Endothelial cell of umbilical vein (primary cell): ENCODE data around the gene DOCK1.

Experiments used
- CTCF ChIP-seq, 2 donors: IDR thresholded peaks; 1 replicate in 1 of 2; 2 replicates in 1 of 2; pipeline ENCODE4 v1.5.1; 2011; ENCODE audit warnings: low read length in 2 of 2, mild to moderate bottlenecking in 2 of 2, moderate library complexity in 2 of 2, control low read depth in 1 of 2, inconsistent platforms in 1 of 2, low read depth in 1 of 2; ENCODE audit not compliant: insufficient read depth in 1 of 2; ENCODE audit errors: extremely low read depth in 1 of 2
- JUN ChIP-seq: IDR thresholded peaks from 2 replicates; pipeline ENCODE4 v1.6.1; 2011; ENCODE audit warnings: borderline replicate concordance, low read depth; ENCODE audit not compliant: insufficient read length, insufficient read depth
- POLR2A ChIP-seq: IDR thresholded peaks from 2 replicates; pipeline ENCODE4 v1.6.1; 2012; ENCODE audit warnings: low read depth, mild to moderate bottlenecking, control low read depth, low read length
- POLR2AphosphoS5 ChIP-seq: IDR thresholded peaks from 2 replicates; pipeline ENCODE4 v1.6.1; 2012; ENCODE audit warnings: low read depth, mild to moderate bottlenecking, control low read depth, low read length, moderate library complexity; ENCODE audit not compliant: insufficient read depth

- TF ChIP-seq POLR2A (no peak), POLR2AphosphoS5 (no peak), CTCF (IDR thresholded peaks at IDR 0.05; ENCODE audit: extremely low read depth in 1 of 2, insufficient read depth in 1 of 2, low read depth in 1 of 2, low read length in 2 of 2) (no peak), JUN (no peak)
Measured at GRCh38 chr10:127500127-127500526, 594.9 kb downstream of the DOCK1 start.
